ENCODE results near the gene DIP2B.
"Not testable (repeated sequence)": the region's sequence is repeated elsewhere in the genome, so short reads cannot be mapped to it uniquely, and the experiment has no call there.

The DIP2B gene

GRCh38 chr12:50550530-50551223, 45.9 kb downstream of the DIP2B start:
- no peak for DNase-seq

GRCh38 chr12:50551866-50552265, 47.1 kb downstream of the DIP2B start:
- DNase-seq: no peak

- DNase-seq: no peak
Observed at GRCh38 chr12:50554651-50555050, 49.9 kb downstream of the DIP2B start.

- DNase-seq: no peak
Observed at GRCh38 chr12:50555471-50555885, 50.7 kb downstream of the DIP2B start.

GRCh38 chr12:50556273-50556672, 51.5 kb downstream of the DIP2B start:
- DNase-seq: no peak

- DNase-seq: not testable (repeated sequence)
Observed at GRCh38 chr12:50556796-50557195, 52.0 kb downstream of the DIP2B start.

DNA sequence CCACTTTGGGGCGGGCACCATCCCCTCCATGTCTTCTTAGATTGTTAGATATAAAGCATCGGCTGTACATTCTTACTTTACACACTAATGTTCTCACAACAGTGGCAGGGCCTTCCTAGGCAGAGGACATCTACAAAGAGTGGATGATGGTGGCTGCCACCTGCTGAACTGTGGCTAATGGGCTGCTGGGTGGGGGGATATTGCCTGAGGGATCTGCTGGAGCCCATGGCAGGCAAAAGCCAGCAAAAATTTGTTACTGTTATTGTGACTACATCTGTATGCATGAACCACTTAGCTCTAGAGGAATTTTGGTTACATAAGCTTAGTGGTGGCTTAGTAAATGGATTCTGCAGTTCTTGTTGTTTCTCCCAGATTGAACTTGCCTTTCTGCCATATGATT, 52.6 kb downstream of the DIP2B start:
- DNase-seq: no peak

GRCh38 chr12:50558970-50559369, 54.2 kb downstream of the DIP2B start:
- DNase-seq: no peak

GRCh38 chr12:50562520-50563433, 58.0 kb downstream of the DIP2B start:
- no peak for DNase-seq

- DNase-seq: no peak
Observed at GRCh38 chr12:50563434-50563787, 58.6 kb downstream of the DIP2B start.

DNA sequence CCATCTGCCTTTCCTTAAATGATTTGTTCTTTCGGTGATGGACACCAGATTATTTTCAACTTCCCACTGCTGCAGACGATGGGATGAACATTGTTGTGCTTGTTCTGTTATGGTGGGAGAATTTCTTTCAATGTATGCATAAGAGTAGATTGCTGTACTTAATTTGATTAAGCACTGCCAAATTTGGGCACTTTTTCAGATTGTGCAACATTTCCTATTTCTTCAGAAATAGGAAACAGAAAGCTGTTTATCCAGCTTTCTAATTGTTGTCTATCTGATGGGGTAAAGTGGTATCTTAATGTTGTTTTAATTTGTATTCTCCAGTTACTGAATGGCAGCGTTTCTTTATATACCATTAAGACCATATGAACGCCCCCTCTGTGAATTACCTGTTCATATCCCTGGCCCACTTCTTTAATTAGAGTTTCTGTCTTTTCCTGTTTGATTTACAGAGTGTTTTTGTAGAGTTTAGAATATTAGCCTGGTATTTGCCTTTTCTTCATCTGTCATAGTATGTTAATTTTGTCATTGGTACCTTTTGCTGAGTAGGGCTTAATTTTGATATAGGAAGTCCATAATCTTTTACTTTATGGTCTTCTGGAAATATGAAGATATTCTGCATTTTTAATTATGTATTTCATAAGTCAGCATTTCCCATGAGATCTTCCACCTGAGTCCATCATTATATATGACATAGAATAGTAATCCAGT, 59.6 kb downstream of the DIP2B start:
- DNase-seq: no peak

GRCh38 chr12:50564948-50565297, 60.1 kb downstream of the DIP2B start:
- no peak for DNase-seq

DNA sequence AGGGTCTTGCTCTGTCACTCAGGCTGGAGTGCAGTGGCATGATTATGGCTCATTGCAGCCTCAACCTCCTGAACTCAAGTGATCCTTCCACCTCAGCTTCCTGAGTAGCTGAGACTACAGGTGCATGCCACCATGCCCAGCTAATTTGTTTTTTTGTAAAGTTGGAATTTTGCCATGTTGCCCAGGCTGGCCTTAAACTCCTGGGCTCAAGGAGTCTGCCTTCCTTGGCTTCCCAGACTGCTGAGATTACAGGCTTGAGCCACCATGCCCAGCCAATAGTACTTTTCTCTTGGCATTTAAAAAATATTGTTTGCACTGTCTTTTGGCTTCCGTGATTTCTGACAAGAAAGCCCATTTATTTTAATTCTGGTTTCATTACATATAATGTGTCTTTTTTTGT, 61.3 kb downstream of the DIP2B start:
- no peak for DNase-seq

DNA sequence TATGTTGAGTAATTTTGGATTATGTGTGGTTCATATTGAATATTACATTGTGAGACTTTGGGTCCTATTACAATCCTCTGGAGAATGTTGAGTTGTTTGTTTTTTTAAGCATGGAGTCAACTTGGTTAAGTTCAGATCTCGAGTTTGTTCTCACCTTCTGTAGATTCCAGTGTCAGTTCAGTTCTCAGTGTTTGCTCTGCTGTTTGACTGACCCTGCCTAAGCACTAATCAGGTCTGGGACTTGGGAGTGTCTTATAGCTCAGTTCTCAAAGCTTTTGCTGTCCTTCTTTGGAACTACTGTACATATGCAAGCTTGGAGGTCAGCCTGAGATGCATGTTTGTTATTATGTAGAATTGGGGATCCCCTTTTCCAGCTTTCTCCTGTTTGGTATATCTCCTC, 63.1 kb downstream of the DIP2B start:
- no peak for DNase-seq

DNA sequence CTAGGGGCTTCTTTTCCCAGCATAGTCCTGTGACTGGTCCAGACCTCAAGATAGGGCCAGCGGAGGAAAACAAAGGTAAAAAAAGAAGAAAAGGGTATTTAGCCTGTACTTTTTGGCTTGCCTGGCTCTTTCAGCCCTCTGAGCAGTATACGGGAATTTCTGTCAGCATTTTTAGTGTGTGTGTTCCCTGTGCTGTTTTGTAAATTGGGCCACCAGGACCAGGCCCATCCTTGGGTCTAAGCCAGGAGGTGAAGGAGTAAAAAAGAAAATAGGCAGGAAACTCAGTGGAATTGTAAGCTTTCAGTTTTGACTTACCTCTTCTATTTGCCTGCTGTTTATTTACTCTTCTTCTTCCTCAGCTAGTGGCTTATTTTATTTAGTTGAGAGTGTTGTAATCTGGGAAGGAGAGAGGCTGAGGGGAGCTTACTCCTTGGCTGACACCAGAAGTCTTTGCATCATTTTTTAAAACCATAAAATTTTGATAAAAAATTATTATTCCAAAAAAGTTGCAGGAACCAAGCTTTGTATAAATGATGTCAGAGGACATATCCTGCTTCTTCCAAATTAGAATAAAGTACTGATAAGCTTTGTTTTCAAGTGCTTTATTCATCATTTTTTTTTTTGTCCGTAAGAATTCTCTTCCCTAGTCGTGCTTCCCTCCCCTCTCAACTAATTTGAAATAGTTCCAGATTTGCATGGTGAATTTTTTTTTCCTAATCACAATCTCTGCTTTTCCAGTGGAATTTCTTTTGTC, 63.7 kb downstream of the DIP2B start:
- DNase-seq: no peak

DNA sequence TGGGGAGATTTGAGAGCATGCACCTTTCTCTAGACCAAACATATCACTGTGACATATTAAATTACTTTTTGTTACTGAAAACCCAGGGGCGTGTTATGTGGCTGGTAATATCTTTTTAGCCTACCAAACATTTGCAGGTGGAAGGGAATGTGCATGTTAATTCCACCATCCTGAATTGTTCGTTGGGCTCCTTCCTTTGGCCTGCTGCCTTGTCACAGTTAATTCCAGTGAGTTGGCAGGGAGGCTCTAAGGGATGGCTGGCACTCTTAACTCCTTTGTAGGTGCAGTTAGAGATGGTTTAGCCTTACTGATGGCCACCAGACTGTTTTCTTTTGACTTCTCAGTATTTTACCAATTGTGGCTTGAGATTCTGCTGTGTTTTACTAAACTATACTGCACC, 64.5 kb downstream of the DIP2B start:
- DNase-seq: no peak

GRCh38 chr12:50569876-50570275, 65.1 kb downstream of the DIP2B start:
- no peak for DNase-seq

DNA sequence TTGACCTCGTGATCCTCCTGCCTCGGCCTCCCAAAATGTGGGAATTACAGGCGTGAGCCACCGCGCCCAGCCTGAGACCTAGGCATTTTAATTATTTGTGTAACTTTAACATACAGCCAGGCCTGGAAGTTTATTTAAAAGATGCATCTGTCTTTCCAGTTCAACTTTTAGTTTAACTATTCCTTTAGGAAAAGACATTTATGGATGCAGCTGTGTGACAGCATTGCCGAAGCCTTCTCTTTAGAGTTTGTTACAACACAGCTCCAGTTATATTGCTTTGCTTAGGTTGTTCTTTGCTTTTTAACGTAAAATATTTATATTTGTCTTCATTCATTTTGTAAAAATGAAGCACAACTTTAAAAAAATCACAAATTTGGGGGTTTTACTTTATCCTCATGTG, 67.0 kb downstream of the DIP2B start:
- DNase-seq: no peak

GRCh38 chr12:50572287-50572686, 67.5 kb downstream of the DIP2B start:
- no peak for DNase-seq

DNA sequence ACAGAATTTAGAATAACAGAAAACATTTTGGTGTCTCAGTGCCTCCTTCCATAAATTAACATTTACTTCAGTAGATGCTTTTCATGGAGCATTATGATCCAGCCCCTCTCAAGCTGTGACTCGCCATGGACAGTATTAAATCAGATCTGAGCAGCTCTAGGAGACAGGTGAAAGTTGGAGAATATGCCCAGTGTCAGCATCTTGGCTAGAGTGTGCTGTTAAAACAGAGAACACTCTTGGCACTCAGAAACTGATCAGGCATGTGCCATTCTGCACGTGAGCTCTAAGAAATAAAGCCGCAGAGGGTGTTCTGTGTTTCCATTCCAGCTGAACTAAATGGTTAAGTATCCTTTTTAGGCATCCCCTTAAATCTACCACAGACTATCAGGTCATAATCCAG, 68.0 kb downstream of the DIP2B start:
- no peak for DNase-seq

GRCh38 chr12:50573271-50573670, 68.5 kb downstream of the DIP2B start:
- no peak for DNase-seq

DNA sequence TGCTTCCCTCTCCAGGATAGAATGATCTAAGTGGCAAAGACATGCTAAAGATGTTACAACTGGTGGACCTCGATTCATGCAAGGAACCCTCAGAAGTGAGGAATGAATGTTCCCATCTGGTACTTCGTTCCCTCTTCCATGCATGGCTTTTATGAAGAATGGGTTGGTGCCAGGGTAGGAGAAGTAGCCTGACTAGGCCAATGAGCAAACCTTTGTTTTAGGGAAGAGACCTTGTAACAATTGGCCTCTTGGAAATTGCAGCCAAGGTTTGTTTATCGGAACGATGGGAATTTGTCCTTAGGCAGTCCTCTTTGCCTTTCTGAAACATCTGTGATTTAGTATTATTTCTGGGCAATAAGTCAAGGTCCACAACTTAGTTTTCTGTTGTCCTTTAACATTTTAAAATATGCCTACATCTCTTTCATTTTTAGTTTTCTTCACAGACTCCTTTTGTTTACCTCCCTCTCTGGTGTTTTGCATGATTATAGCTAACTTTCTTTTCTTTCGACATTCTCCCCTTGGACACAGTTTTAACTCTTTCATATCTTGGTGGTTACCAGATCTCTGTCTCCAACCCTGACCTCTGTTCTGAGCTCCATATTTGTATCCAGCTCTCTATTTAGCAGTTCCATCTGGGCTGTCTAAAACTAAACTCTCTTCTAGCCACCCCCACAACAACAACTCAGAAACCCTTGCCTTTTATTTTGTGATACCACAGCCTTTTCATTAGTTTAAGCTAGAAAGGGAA, 70.0 kb downstream of the DIP2B start:
- DNase-seq: no peak

Measured in NCI-H2081 treated with DMSO at 0.1 percent for 48 hours (cell line).